Measurements from ENCODE around the gene SETD2. TPM values are rescaled to one million over a fixed set of nuclear protein-coding genes. Genes with fewer than 3 reads are reported as not detected.
"Not testable (repeated sequence)": the region's sequence is repeated elsewhere in the genome, so short reads cannot be mapped to it uniquely, and the experiment has no call there.

The SETD2 gene
- total RNA-seq, 1 donor from 2014 or later, result 53.2 TPM

DNA sequence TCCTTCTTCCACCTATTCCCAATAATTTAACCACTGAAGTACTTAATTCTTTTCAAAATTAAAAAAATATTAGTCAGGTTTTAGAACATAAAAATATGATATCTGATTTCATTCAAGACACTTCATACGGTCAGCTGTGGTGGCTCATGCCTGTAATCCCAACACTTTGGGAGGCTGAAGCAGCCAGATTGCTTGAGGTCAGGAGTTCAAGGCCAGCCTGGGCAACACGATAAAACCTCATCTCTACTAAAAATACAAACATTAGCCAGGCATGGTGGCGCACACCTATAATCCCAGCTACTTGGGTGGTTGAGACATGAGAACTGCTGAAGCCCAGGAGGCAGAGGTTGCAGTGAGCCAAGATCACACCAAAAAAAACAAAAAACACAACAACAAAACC, 127.8 kb downstream of the SETD2 start:
- Mint-ChIP-seq H3K27ac (no peak overlapping the region), H3K36me3 (peaks cover 35% of the 10 kb centered on the region), H3K4me1 (ENCODE audit: unreplicated experiment) (peaks cover 5% of the 10 kb centered on the region), H3K9me3 (no peaks in the 10 kb centered on the region), H3K4me3 (no peak overlapping the region), H3K27me3 (no peaks in the 10 kb centered on the region)
- DNase-seq (ENCODE audit: extremely low spot score, unreplicated experiment), result no peak
- TF ChIP-seq CTCF (conservative IDR thresholded peaks at IDR 0.05), result no peak

GRCh38 chr3:47035645-47036044, 128.3 kb downstream of the SETD2 start:
- H3K36me3 Mint-ChIP-seq, result peaks cover 35% of the 10 kb centered on the region
- no peak for TF ChIP-seq CTCF (conservative IDR thresholded peaks at IDR 0.05)

DNA sequence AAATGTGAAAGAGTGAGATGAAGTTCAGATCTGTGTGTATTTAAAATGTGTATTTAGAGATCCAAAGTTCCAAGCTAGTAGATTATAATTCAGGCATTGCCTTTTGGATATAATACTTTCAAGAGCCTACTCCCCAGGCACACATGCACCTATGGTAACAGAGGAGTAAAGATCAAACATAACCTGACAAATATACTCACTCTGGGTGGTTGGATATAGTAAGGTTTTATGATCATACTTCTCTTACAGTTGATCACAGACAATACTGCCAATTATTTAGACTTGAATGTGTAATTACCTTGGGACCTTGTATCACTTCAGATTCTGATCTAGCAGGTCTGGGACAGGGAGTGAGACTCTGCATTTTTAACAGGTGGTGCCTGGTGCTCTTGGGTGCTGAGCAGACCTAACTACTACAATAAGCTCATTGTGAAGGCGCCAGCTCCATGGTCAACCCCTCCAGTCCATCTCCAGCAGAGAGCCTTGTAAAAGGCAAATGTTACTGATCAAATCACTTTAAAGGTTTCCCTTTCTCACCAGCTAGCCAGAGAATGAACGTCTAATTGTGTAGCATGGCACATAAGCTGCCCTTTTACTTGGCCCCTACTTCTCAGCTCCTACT, 128.9 kb downstream of the SETD2 start:
- no peak for DNase-seq (ENCODE audit: extremely low spot score, unreplicated experiment)
- Mint-ChIP-seq H3K27me3 (no peaks in the 10 kb centered on the region), H3K4me3 (no peak overlapping the region), H3K27ac (no peak overlapping the region), H3K9me3 (no peaks in the 10 kb centered on the region), H3K36me3 (peaks cover 31% of the 10 kb centered on the region), H3K4me1 (ENCODE audit: unreplicated experiment) (peaks cover 5% of the 10 kb centered on the region)
- TF ChIP-seq CTCF (conservative IDR thresholded peaks at IDR 0.05), result no peak

More at GRCh38 chr3:47035645-47036044, 128.3 kb downstream of the SETD2 start:
- H3K27me3 Mint-ChIP-seq, result no peaks in the 10 kb centered on the region
- DNase-seq (ENCODE audit: extremely low spot score, unreplicated experiment), result no peak
- H3K9me3 Mint-ChIP-seq, result no peaks in the 10 kb centered on the region
- peaks cover 5% of the 10 kb centered on the region for H3K4me1 Mint-ChIP-seq (ENCODE audit: unreplicated experiment)
- no peak overlapping the region for H3K4me3 Mint-ChIP-seq
- H3K27ac Mint-ChIP-seq, result no peak overlapping the region

DNA sequence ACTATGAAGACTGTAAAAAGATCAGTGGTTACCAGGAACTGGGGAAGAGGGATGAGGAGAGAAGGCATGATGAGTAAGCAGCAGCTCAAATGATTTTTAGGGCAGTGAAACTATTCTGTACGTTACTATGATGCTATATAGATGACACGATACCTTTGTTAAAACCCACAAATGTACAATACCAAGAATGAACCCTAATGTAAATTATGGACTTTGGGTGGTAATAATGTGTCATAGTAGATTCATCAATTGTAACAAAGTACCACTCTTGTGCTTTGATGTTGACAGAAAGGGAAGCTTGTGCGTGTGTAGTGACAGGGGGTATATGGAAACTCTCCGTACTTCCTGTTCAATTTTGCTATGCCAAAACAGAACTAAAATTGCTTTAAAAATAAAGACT, 132.9 kb downstream of the SETD2 start:
- DNase-seq (ENCODE audit: extremely low spot score, unreplicated experiment); H3K27ac Mint-ChIP-seq; H3K9me3 Mint-ChIP-seq; H3K27me3 Mint-ChIP-seq; H3K4me3 Mint-ChIP-seq; H3K4me1 Mint-ChIP-seq (ENCODE audit: unreplicated experiment): not testable (repeated sequence)
- peaks cover 20% of the 10 kb centered on the region for H3K36me3 Mint-ChIP-seq

DNA sequence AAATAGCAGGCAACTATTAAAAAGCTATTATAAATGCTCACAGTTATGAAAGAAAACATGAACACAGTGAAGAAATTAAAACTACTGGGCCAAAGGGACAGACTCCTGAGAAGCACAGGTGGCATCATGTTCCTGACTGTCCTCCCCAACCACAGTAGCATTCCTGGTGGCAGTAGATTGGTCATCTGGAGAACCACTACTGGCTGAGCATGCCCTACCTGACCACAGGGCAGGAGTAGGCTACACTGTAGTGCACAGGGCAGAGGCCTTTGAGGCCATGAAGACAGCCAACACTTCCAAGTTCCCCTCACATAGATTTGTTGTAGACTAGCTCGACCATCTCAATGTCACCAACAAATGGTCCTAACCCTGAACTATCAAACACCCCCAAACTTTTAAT, 135.2 kb downstream of the SETD2 start:
- Mint-ChIP-seq H3K4me3 (no peak overlapping the region), H3K27me3 (no peaks in the 10 kb centered on the region), H3K4me1 (ENCODE audit: unreplicated experiment) (peaks cover 12% of the 10 kb centered on the region), H3K27ac (no peak overlapping the region), H3K9me3 (no peaks in the 10 kb centered on the region), H3K36me3 (peaks cover 19% of the 10 kb centered on the region)
- no peak for TF ChIP-seq CTCF (conservative IDR thresholded peaks at IDR 0.05)
- no peak for DNase-seq (ENCODE audit: extremely low spot score, unreplicated experiment)

DNA sequence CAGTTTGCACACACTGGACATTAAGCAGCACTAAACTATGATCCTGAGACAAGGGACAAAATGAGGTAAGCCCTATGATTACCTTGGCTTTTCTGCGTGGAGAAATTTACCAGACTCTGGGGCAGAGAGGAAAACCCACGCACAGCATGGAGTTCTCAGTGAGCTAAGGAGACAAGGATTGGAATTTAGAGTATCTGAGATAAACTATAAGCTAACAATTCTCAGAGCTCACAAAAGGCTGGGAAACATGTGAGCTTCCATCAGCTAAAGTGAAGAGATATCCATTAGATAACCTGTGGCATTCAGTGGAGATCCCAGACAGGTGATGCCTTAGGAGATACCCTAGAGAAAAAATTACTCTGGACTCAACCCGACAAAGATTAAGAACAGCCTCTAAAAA, 135.8 kb downstream of the SETD2 start:
- H3K4me1 Mint-ChIP-seq (ENCODE audit: unreplicated experiment), result peaks cover 12% of the 10 kb centered on the region
- H3K27ac Mint-ChIP-seq, result no peak overlapping the region
- no peak for TF ChIP-seq CTCF (conservative IDR thresholded peaks at IDR 0.05)
- H3K36me3 Mint-ChIP-seq, result peaks cover 18% of the 10 kb centered on the region
- DNase-seq (ENCODE audit: extremely low spot score, unreplicated experiment), result no peak
- no peaks in the 10 kb centered on the region for H3K9me3 Mint-ChIP-seq
- H3K27me3 Mint-ChIP-seq, result no peaks in the 10 kb centered on the region
- no peak overlapping the region for H3K4me3 Mint-ChIP-seq

DNA sequence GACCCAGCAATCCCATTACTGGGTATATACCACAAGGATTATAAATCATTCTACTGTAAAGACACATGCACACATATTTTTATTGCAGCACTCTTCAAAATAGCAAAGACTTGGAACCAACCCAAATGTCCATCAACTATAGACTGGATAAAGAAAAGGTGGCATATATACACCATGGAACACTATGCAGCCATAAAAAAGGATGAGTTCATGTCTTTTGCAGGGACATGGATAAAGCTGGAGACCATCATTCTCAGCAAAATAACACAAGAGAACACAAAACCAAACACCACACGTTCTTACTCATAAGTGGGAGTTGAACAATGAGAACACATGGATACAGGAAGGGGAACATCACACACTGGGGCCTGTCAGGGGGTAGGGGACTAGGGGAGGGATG, 137.5 kb downstream of the SETD2 start:
- peaks cover 12% of the 10 kb centered on the region for H3K4me1 Mint-ChIP-seq (ENCODE audit: unreplicated experiment)
- not testable (repeated sequence) for DNase-seq (ENCODE audit: extremely low spot score, unreplicated experiment); H3K9me3 Mint-ChIP-seq; H3K4me3 Mint-ChIP-seq; H3K27me3 Mint-ChIP-seq; H3K27ac Mint-ChIP-seq
- peaks cover 14% of the 10 kb centered on the region for H3K36me3 Mint-ChIP-seq
